Kidney tubule cell (primary cell): ENCODE results near the gene SLC1A3.

Experiments used
- DNase-seq: peaks from one replicate; pipeline ENCODE4 v3.0.0-alpha.2; 2018; ENCODE audit warnings: low spot score

The SLC1A3 gene

GRCh38 chr5:36599986-36600779 lies 6.2 kb upstream of the SLC1A3 start:
- peak; percentile 79 for DNase-seq

GRCh38 chr5:36600917-36601527 lies 5.4 kb upstream of the SLC1A3 start:
- DNase-seq, result no peak

DNA sequence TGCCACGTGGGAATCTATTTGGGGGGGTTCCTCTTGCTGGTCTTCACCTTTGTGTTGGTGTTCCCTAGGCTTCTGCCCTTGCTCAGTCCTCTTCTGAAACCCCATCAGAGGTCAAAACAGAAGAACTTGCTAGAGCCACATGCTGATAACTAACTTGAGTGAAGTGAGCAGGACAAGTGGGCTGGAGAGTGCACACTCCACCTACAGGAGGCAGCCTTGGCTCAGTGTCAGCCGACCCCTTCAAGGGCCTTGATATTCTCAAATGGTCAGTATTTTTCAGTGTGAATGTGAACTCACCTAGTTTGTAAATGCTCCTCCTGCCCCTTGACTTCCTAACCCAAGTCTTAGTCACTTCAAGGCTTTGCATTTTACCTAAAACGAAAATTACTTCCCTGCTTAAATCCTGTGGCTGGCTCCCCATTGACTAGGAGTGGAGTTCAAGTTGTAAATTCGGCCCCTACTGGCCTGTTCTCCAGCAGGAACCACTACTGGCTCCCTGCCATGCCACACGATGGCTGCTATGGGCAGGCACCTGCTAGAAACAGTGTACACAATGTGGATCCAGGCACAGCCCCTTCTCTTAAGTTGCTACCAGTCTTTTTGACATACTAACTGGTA lies 3.6 kb upstream of the SLC1A3 start:
- DNase-seq, result no peak

GRCh38 chr5:36605241-36605640 lies 1.2 kb upstream of the SLC1A3 start:
- no peak for DNase-seq

- no peak for DNase-seq
Measured at GRCh38 chr5:36606036-36606427, 374 bp upstream of the SLC1A3 start.

GRCh38 chr5:36607114-36607571 lies 737 bp downstream of the SLC1A3 start:
- DNase-seq, result peak; percentile 25

GRCh38 chr5:36607838-36608783 lies 1.7 kb downstream of the SLC1A3 start:
- no peak for DNase-seq

GRCh38 chr5:36610621-36611020 lies 4.2 kb downstream of the SLC1A3 start:
- DNase-seq, result no peak

DNA sequence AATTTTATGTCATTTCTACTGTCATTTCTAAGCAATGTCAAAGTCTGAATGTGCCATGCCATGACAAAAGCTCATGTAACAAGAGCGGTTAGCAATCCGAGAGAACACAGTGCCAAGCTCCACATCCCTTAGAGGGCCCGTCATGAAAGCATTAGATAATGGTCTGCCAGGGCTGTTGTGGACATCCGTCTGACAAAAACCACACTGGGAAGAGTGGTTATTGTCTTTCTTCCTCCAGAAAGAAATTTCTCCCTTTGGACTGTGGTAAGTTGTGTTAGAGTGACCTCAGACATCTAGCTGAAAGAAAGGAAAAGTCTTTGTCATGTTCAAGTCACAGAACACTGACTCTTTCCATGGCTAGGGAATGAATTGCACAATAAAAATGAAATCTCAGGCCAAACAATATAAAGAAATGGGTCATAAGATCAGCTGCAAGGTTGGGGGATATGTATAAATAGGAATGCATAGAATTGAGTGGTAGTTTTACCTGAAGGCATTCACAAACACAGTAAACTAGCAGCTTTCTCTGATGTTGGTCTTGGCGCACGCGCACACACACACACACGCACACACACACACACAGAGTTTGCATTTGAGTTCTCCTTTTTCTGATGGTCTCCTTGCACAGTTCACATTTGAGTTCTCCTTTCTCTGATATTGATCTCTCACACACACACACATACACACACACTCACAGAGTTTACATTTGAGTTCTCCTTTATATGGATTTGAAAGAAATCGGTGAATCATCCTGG lies 5.3 kb downstream of the SLC1A3 start:
- no peak for DNase-seq

- DNase-seq, result no peak
Measured at GRCh38 chr5:36613241-36613640, 6.8 kb downstream of the SLC1A3 start.

- DNase-seq, result no peak
Measured at GRCh38 chr5:36613771-36614656, 7.6 kb downstream of the SLC1A3 start.

DNA sequence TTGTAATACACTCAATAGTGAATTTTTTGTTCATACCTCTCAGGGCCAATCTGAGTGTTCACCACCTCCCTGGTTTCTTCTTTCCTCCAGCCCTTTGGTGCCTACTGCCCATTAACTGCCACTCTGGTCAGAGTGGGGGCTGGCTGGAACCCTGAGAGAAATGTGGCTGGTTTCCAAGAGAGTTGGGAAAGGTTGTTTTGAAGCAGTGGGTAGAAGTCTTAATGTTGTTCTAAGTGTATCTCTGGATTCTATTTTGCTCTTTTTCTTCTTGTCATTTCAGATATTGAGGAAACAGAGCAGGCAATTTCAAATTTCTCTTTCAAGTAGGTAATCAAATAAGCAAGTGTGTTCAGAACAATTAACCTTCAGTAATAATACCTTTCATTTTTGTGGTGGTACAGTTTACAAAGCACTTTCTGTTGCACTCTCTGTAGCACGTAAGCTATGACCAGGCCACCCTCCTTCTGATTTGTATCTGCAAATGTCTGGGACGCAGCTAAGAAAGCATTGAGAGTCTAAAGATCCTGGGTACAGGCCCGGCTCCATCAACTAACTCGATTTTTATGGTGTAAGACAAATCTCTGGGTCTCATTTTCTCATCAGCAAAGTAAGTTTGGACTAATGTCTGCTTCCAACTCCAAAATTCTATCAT lies 8.4 kb downstream of the SLC1A3 start:
- no peak for DNase-seq

DNA sequence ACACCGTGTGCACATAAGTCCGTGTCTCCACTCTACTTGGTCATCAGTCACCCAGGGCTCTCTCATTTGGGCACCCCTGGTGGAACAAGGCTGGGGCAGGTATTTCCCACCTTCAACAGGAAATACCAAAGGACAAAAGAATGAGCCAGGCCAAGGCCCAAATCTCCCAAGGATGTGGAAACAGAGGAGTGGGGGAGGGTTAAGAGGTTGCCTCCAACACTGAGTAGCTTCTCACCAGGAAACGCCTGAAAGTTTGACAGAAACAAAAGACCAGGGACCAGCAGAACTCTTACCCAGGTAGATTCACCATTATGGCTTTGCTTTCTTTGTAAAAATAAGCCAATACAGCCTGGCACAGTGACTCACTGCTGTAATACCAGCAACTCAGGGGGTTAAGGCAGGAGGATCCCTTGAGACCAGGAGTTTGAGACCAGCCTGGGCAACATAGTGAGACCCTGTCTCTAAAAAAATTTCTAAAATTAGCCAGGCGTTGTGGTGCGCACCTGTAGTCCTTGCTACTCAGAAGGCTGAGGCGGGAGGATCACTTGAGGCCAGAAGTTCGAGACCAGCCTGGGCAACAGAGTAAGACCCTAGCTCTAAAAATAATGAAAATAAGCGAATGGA lies 12.7 kb downstream of the SLC1A3 start:
- peak; percentile 45 for DNase-seq

- DNase-seq, result no peak
Measured at GRCh38 chr5:36621985-36622384, 15.6 kb downstream of the SLC1A3 start.

DNA sequence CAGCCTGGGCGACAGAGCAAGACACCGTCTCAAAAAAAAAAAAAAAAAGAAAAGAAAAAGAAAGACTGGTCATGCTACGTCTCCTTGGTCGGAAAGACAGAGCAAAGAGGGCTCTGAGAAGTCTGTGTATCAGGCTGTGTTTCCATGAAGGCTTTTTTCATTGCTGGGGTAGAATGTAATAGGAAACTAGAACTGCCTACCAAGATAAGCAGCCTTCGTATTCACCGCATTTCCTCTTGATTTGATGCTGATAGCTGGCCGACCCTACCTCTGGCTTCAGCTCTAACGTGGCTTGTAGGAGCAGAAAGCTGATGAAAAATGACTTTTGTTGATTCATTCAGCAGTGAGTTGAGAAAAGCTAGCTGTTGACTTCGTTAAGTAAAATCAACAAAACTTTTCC lies 17.4 kb downstream of the SLC1A3 start:
- DNase-seq, result no peak

DNA sequence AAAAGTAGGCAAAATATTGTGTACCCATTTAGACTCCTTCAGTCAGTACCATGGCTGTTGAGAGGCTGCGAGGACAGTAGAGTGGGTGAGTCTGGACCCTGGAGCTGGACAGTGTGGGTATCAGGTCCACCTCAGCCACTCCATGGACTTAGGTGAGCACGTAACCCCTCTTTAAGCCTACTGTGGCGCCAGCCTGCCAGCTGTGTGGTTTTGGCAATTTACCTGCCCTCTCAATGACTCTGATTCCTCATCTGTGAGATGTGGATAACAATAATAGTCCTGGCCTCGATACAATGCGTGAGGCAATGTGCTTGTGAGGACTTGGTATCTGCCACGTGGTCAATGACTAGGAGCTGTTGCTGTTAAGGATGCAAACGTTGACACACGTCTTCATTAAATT lies 17.9 kb downstream of the SLC1A3 start:
- no peak for DNase-seq

DNA sequence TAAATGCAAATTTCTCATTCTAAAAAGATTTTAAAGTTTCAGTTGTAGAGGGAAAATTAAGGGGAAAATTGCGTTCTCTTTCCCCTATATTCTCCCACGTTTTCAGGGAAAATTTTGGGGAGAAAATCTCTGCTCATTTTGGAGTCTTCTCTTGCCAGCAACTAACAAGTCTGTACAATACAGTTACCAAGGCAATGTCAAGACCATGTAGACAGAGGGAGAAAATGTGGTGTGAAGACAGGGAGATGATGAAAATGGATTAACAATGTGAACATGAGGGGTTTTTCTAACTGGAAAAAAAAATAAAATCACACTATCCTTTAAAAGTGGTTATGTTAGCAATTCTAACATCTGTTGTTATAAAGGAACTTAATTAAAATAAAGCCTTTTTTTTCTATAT lies 22.3 kb downstream of the SLC1A3 start:
- DNase-seq, result no peak

- DNase-seq, result no peak
Measured at GRCh38 chr5:36629729-36630128, 23.3 kb downstream of the SLC1A3 start.
